Body of pancreas (tissue), 4 donors: ENCODE results near the gene TBX4. TPM values are rescaled to one million over a fixed set of nuclear protein-coding genes. Genes with fewer than 3 reads are reported as not detected.
A peak's percentile ranks its signal among the peaks of the same experiment; 100 is the strongest.

Source experiments
- ATAC-seq: fragments of 150-250 bp; one replicate; pipeline ENCODE4 v1.9.1; 2016
- DNase-seq, 4 donors: peaks; one replicate each; pipeline ENCODE4 v3.0.0-alpha.2; 2019
- H3K27ac ChIP-seq, 4 donors: fragments of 200-600 bp; sonication (generic); 1 replicate in 3 of 4; 2 replicates in 1 of 4; pipeline versions ENCODE4 v1.5.1 to v1.6.1; 2016 to 2019; ENCODE audit warnings: mild to moderate bottlenecking in 1 of 4, mixed read lengths in 1 of 4, moderate library complexity in 1 of 4
- H3K27me3 ChIP-seq, 2 donors: fragments of 200-600 bp; sonication (generic); one replicate each; pipeline ENCODE4 v1.6.0; 2016; ENCODE audit warnings: mild to moderate bottlenecking in 1 of 2
- H3K36me3 ChIP-seq, 2 donors: fragments of 200-600 bp; sonication (generic); replicated peaks in 1 of 2; 2 replicates each; pipeline ENCODE4 v1.5.1; 2016; ENCODE audit warnings: low read depth in 2 of 2; ENCODE audit not compliant: insufficient read depth in 1 of 2
- H3K4me1 ChIP-seq: fragments of 200-600 bp; sonication (generic); one replicate; pipeline ENCODE4 v1.6.0; 2016
- H3K4me3 ChIP-seq, 2 donors: fragments of 200-600 bp; sonication (generic); 1 replicate in 1 of 2; 2 replicates in 1 of 2; pipeline ENCODE4 v1.5.1; 2016 to 2019
- H3K9me3 ChIP-seq, 3 donors: fragments of 200-600 bp; sonication (generic); 1 replicate in 2 of 3; 2 replicates in 1 of 3; pipeline ENCODE4 v1.5.1; 2016
- CTCF ChIP-seq, 7 experiments: fragments of 450-650 bp in 4 of 7; fragments of 200-600 bp in 3 of 7; sonication (generic) in 3 of 7; IDR thresholded peaks; one replicate each; pipeline ENCODE4 v1.5.1; 2016 to 2019; ENCODE audit warnings: antibody characterized with exemption in 7 of 7
- POLR2A ChIP-seq, 3 donors: fragments of 450-650 bp; IDR thresholded peaks; one replicate each; pipeline ENCODE4 v1.6.1; 2016; ENCODE audit warnings: antibody characterized with exemption in 3 of 3, mild to moderate bottlenecking in 2 of 3
- WGBS, 2 donors: methylation state at CpG; one replicate each; pipeline ENCODE4 v1.1.5; 2017; 5-methylcytosine and 5-hydroxymethylcytosine counted together
- intact Hi-C: fragments of 100-400 bp; cut with DNase I; formaldehyde crosslinking; loops from one replicate; pipeline ENCODE4 v1.15.1; 2023
- total RNA-seq, 2 donors: library from RNA; depleted of rRNA; stranded (reverse); fragments of >200 nt; gene quantifications; one replicate each; pipeline ENCODE4 v1.1.0, GENCODE V29; 2016

The TBX4 gene
- total RNA-seq, 2 donors from 2014 or later: not detected

- Histone ChIP-seq H3K4me1 (peaks cover 34% of the 10 kb centered on the region), H3K27ac (no peak overlapping the region), H3K4me3 (no peak overlapping the region), H3K9me3 (no peaks in the 10 kb centered on the region), H3K27me3 (peaks cover 0 to 36% of the 10 kb centered on the region in 2 donors), H3K36me3 (no peaks in the 10 kb centered on the region)
- TF ChIP-seq CTCF (IDR thresholded peaks at IDR 0.05) (no peak), POLR2A (IDR thresholded peaks at IDR 0.05) (no peak)
- WGBS, 2 donors: 31 to 36% methylated on average over 17 of the region's 17 CpGs
- no peak for DNase-seq
- ATAC-seq: no peak
- intact Hi-C loops: no loop called here
Observed at GRCh38 chr17:61453566-61454380, 1.6 kb downstream of the TBX4 start.

GRCh38 chr17:61454381-61455323 lies 2.4 kb downstream of the TBX4 start:
- Histone ChIP-seq H3K27ac (no peak overlapping the region), H3K4me3 (no peak overlapping the region), H3K9me3 (no peaks in the 10 kb centered on the region), H3K27me3 (peaks cover 0 to 40% of the 10 kb centered on the region in 2 donors), H3K36me3 (no peaks in the 10 kb centered on the region), H3K4me1 (peaks cover 34% of the 10 kb centered on the region)
- intact Hi-C loops: no loop called here
- no peak for TF ChIP-seq POLR2A (IDR thresholded peaks at IDR 0.05)
- no peak for TF ChIP-seq CTCF (IDR thresholded peaks at IDR 0.05)
- 9 to 20% methylated on average over 48 to 85 of the region's 86 CpGs for WGBS, 2 donors
- ATAC-seq: no peak
- no peak for DNase-seq

GRCh38 chr17:61455324-61456060 lies 3.3 kb downstream of the TBX4 start:
- 65 to 80% methylated on average over 18 of the region's 18 CpGs for WGBS, 2 donors
- no peak for DNase-seq
- ATAC-seq: no peak
- TF ChIP-seq POLR2A (IDR thresholded peaks at IDR 0.05) (no peak), CTCF (IDR thresholded peaks at IDR 0.05) (no peak)
- peaks cover 0 to 46% of the 10 kb centered on the region in 2 donors for H3K27me3 ChIP-seq
- H3K4me3 ChIP-seq: no peak overlapping the region
- no peaks in the 10 kb centered on the region for H3K9me3 ChIP-seq
- H3K36me3 ChIP-seq: no peaks in the 10 kb centered on the region
- no peak overlapping the region for H3K27ac ChIP-seq
- H3K4me1 ChIP-seq: peaks cover 34% of the 10 kb centered on the region
- intact Hi-C loops: no loop called here

GRCh38 chr17:61456061-61456681 lies 3.9 kb downstream of the TBX4 start:
- ATAC-seq (no peak), DNase-seq (peak in 1 of 4 donors; percentile 8)
- H3K36me3 ChIP-seq: no peaks in the 10 kb centered on the region
- no peaks in the 10 kb centered on the region for H3K9me3 ChIP-seq
- 23% methylated on average over 38 of the region's 47 CpGs; no CpG with 5 or more reads in 1 of the 2 donors for WGBS, 2 donors
- H3K4me1 ChIP-seq: peaks cover 34% of the 10 kb centered on the region
- H3K4me3 ChIP-seq: no peak overlapping the region
- peaks cover 0 to 47% of the 10 kb centered on the region in 2 donors for H3K27me3 ChIP-seq
- intact Hi-C loops: no loop called here
- TF ChIP-seq CTCF (IDR thresholded peaks at IDR 0.05) (no peak), POLR2A (IDR thresholded peaks at IDR 0.05) (no peak)
- no peak overlapping the region for H3K27ac ChIP-seq
